ENCODE data around the gene PIK3C2A.

Gene PIK3C2A

GRCh38 chr11:17209939-17210245, 2.1 kb upstream of the PIK3C2A start:
- Histone ChIP-seq H3K27ac (no peak overlapping the region), H3K4me3 (no peak overlapping the region)
- no peak for DNase-seq (ENCODE audit: low spot score)
- no peak for TF ChIP-seq CTCF (IDR thresholded peaks at IDR 0.05)

- DNase-seq (ENCODE audit: low spot score): no peak
- no peak for TF ChIP-seq CTCF (IDR thresholded peaks at IDR 0.05)
- Histone ChIP-seq H3K4me3 (peak overlapping the region; percentile 80), H3K27ac (peak overlapping the region; percentile 88 to 95)
These were observed 642 bp upstream of the PIK3C2A start for GRCh38 chr11:17208257-17208999.

- DNase-seq (ENCODE audit: low spot score): no peak
- Histone ChIP-seq H3K4me3 (peak overlapping the region; percentile 80), H3K27ac (peak overlapping the region in 1 of 2 donors; percentile 95)
- no peak for TF ChIP-seq CTCF (IDR thresholded peaks at IDR 0.05)
These were observed 1.3 kb downstream of the PIK3C2A start for GRCh38 chr11:17206463-17206862.

- no peak for DNase-seq (ENCODE audit: low spot score)
- Histone ChIP-seq H3K4me3 (no peak overlapping the region), H3K27ac (no peak overlapping the region)
- TF ChIP-seq CTCF (IDR thresholded peaks at IDR 0.05): no peak
These were observed 10.3 kb downstream of the PIK3C2A start for GRCh38 chr11:17197431-17197898.

- no peak for TF ChIP-seq CTCF (IDR thresholded peaks at IDR 0.05)
- no peak for DNase-seq (ENCODE audit: low spot score)
- Histone ChIP-seq H3K27ac (no peak overlapping the region), H3K4me3 (no peak overlapping the region)
These were observed 19.1 kb downstream of the PIK3C2A start for GRCh38 chr11:17188675-17189074.

GRCh38 chr11:17186932-17187692, 20.7 kb downstream of the PIK3C2A start:
- H3K4me3 ChIP-seq: no peak overlapping the region
- no peak for DNase-seq (ENCODE audit: low spot score)
- TF ChIP-seq CTCF (IDR thresholded peaks at IDR 0.05): no peak
- H3K27ac ChIP-seq: no peak overlapping the region

GRCh38 chr11:17185938-17186337, 21.8 kb downstream of the PIK3C2A start:
- DNase-seq (ENCODE audit: low spot score): no peak
- Histone ChIP-seq H3K4me3 (no peak overlapping the region), H3K27ac (no peak overlapping the region)
- TF ChIP-seq CTCF (IDR thresholded peaks at IDR 0.05): no peak

Data from coronary artery (tissue), 2 donors.